ENCODE results near the gene FBXL20.
"Not testable (repeated sequence)": the region's sequence is repeated elsewhere in the genome, so short reads cannot be mapped to it uniquely, and the experiment has no call there.

The FBXL20 gene, protein sequence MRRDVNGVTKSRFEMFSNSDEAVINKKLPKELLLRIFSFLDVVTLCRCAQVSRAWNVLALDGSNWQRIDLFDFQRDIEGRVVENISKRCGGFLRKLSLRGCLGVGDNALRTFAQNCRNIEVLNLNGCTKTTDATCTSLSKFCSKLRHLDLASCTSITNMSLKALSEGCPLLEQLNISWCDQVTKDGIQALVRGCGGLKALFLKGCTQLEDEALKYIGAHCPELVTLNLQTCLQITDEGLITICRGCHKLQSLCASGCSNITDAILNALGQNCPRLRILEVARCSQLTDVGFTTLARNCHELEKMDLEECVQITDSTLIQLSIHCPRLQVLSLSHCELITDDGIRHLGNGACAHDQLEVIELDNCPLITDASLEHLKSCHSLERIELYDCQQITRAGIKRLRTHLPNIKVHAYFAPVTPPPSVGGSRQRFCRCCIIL

DNA sequence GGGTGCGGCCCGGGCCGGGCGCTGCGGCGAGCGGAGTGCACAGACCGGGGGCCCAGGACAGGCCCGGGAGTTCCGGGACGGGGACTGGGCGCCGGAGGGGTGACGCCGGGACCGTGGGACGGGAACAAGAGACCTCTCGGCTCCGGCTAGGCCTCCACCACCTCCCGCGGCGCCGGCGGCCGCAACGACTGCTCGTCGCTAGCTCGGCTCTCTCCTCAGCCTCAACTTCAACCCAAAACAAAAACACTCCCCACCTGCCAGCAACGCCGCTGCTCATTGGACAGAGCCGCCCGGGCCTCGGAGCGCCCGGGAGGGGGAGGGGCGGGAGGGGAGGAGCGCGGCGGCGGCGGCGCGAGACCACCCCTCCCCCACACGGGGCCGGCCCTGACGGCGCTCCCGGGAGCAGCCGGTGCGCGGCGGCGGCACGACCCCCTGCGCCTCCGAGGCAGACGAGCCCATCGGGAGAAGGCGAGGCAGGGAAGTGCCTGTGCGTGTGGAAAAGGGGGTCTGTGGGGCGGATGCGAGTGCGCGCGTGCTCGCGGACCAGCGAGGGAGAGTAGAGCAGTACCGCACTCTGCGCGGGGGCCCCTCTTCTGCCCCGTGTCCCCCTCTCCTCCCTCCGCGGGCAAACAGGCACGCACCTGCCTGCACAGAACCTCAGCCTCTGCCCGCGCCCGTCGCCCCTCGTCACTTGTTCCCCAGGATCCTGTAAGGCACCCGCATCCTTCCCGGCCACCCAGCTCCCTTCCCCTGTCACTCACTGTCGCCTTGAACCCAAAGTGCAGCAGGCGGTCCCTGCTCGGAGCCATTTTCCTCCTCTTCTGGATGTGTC, at the start of gene FBXL20:
Gene FBXL20, minus strand, starts transcription at position 215 of the 832 bp plus-strand sequence. CDS start 224 bp downstream, outside the sequence.
- peak; percentile 89 for DNase-seq (ENCODE audit: low read depth)

DNA sequence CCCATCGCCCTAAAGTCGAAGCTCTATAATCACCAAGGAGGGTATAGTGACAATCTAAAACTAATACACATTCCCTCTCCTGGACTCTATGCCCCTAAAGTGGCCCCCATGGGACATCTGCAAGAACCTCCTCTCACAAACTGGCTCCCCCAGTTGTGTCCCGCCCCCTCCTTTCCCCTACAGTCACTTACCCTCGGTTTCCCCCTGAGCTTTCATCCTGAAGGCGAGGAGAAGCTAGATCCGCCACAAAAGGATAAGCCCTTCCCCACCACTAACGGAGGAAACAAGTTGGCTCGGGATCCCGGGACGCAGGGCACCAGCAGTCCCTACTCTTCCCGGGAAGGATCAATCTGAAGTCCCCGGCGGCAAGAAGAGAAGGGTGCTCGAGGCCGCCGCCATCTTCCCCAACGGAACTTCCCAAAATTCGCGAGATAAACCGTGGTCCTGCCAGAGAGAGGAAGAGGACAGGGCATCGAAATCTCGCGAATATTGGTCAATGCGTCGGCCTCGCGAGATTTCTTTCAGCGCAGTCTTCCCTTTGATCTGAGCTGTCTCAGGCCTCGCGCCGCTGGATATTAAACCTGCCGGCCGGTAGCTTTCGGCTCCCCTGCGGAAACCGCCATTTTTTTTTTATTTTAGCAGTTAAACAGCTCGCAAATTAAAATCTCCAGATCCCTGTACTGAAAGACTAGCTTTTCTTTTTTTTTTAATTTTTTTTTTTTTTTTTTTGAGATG, 49.6 kb upstream of the FBXL20 start, which contains the start of gene MED1:
Gene MED1, minus strand, starts transcription at position 417 of the 735 bp plus-strand sequence. Its CDS starts 201 bp downstream, at position 216.
- DNase-seq (ENCODE audit: low read depth), result peak; percentile 83

DNA sequence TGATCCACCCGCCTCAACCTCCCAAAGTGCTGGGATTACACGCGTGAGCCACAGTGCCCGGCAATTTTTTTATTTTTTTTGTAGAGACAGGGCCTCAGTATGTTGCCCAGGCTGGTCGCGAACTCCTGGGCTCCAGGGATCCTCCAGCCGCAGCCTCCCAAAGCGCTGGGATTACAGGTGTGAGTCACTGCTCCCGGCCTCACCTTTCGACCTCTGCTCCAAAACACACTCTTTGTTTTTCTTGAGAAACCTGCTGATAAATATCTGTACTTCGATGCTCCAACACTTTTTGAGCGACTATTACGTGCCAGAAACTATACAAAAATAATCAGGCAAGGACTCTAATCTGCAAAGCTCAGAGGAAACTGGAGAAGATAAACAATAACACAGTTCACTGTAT, 48.6 kb upstream of the FBXL20 start:
- no peak for DNase-seq (ENCODE audit: low read depth)

DNA sequence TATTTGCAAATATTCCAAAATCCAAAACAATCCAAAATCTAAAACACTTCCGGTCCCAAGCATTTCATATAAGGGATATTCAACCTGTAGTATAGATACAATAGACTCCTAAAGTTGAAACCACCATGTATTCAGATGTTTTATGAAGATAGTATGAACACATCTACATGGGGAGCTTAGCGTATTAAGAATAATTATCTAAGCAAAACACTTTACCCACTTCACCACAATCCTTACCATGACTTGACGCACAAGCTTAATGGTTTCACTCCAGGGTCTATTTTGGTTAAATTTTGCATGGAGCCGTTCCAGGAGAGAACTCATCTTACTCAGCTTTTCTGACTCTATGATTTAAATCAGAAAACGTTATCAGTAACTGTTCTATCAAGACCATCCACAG, 46.1 kb upstream of the FBXL20 start:
- no peak for DNase-seq (ENCODE audit: low read depth)

DNA sequence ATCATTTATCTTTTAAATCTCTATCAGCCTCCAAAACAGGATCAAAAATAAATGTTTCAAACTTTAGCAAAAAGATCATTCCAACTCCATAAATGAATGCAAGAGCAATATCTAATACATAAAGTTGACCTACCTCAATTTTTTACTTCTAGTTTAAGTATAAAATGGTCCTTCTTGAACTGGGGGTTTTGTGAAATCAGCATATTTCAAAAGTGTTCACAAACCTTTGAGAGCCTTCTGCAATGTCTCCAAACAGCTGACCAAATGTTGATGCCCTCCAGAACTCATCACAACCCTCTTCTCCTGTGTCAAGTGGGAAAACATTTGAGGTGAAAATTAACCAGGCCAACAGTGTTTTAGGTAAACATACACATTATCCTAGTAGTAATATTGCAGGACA, 41.9 kb upstream of the FBXL20 start:
- no peak for DNase-seq (ENCODE audit: low read depth)

DNA sequence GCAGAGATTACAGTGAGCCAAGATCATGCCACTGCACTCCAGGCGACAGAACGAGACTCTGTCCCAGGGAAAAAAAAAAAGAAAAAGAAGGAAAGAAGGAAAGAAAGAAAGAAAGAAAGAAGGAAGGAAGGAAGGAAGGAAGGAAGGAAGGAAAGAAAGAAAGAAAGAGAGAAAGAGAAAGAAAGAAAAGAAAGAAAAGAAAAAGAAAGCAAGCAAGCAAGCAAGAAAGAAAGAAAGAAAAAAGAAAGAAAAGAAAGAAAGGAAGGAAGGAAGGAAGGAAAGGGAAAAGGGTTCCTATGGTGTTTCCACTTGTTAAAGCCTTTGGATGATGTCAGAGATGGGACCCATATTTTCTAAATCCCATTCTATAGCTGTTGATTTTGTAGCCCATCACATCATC, 38.4 kb upstream of the FBXL20 start:
- not testable (repeated sequence) for DNase-seq (ENCODE audit: low read depth)

DNA sequence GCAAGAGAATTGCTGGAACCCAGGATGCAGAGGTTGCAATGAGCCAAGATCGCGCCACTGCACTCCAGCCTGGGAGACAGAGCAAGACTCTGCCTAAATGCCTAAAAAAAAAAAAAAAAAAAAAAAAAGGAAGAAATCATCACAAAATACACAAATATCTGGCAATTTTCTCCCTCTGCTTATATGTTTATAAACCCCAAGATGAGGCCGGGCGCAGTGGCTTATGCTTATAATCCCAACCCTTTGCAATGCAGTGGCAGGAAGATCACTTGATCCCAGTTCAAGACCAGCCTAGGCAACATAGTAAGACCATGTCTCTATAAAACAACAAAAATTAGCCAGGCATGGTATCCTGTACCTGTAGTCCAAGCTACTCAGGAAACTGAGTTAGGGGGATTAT, 28.2 kb upstream of the FBXL20 start:
- DNase-seq (ENCODE audit: low read depth), result no peak

DNA sequence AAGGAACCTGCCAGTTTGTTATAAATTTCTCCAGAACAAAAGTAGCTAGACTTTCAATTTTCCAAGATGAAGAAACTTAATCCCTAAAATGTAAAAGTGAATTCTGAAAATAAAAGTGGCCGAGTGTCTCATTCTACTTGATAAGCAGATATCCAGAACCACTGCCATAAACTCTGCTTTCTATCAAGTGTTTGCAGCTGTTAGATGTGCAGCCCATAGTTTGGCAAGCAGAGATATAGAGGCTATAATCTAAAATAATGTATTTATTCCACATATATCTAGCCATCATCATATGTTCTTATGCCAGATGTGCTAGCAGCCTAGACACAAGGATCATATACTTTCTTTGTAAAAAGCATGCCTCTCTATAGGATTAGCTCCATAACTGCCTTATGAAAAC, 14.7 kb upstream of the FBXL20 start:
- DNase-seq (ENCODE audit: low read depth), result no peak

DNA sequence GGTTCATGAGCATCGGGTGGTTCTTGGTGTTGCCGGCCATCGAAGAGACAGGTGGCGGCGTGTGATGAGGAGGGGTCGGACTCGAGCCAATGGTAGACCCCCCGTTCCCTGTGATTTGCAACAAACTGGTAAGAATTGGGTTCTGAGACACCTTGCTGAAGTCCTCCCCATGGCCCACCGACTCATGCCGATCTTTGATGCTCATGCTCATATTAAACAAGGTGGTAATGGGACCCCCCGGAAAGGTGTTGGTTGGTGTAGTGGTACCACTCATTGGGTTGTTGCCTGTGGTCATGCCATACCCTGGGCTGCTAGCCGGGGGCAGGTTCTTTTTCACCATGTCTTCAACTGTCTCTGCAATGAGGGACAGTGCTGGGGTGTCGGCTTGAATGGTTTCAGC, 8.9 kb upstream of the FBXL20 start:
- no peak for DNase-seq (ENCODE audit: low read depth)

DNA sequence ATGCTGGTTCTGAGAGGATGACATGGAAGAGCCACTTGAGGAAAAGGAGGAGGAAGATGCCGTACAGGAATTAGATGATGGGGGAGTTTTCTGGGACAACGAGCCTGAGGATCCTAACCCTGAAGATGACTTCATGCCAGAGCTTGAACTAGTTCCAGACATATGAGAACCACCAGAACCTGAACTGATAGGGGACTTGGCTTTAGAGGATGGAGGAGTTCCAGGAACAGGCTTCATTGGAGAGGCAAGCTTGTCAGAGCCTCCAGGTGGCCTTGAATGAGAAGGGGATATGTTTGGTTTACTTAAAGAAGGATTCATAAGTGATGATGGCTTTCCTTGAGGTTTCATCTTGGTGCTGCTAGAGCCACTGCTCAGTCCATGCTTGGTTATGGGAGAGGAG, 6.9 kb upstream of the FBXL20 start:
- DNase-seq (ENCODE audit: low read depth), result no peak

DNA sequence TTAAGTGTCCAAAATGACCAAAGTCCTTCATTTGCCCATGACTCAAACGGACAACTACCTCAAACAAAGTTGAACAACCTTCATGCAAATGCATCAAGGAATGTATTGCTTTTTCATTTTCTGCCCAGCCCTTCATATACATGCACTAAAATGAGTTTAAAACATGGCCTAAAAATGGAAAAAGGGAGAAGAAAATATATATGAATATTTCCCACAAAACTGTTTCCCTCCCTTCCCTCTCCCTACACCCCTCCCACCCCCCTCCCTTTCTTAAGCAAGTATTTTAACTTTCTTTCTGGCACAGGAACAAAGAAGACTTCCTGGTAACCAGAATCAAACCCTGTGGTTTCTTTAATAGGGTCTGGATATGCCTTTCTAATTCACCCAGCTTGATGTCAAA, 5.5 kb upstream of the FBXL20 start:
- no peak for DNase-seq (ENCODE audit: low read depth)

DNA sequence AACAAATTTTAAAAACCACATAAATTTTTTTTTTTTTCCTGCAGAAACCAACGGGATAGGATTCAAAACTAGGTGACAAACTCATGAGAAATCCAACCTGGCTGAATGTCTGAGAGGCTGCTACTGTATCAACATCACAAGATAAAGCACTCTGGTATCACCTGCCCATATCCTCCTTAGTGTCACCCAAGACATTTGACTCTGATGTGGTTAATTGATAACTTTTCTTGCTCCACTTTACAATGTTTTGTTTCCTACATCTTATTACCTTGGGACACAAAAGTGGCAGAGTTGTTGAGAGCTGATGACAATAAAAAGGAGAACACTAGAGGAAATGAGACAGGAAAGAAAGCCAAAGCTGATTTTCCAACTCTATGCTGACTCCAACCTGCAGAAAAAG, 4.0 kb upstream of the FBXL20 start:
- DNase-seq (ENCODE audit: low read depth), result no peak

DNA sequence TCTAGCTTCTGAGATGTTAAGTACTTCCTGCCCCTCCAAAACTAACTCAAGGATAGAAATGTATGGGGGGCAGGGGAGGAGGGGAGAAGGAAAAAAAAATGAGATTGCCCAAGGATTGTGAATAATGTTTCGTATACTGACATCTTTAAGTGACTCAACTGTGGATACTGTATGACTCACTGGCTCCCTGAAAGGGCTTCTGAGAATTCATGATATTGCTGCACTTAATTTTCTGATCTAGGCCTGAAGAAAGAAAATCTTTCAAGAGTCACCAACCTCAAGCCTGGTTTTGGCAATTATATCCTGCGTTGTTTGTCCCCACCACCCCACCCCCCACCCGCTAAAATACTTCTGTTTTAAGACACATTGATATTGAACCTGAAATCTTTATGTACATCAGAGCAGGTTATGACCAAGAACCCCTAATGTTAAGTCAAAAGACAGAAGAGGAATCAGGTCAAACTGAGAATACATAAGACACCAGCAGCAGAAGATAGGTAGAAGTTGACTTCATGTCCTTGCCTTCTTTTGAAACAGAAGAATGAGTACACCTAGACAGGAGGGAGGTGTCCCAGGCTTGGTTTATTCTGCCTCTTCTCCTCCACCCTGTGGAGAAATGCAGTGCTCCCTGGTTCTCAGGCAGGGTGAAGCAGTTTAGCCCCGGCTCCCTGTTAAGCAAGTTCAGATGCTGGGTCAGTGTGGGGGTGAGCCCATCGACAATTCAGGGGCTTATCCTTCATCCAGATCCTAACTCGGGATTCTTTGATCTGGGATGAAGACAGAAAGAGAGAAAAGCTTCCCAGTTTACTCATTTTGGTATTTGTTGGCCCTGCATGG, 3.3 kb upstream of the FBXL20 start:
- no peak for DNase-seq (ENCODE audit: low read depth)

DNA sequence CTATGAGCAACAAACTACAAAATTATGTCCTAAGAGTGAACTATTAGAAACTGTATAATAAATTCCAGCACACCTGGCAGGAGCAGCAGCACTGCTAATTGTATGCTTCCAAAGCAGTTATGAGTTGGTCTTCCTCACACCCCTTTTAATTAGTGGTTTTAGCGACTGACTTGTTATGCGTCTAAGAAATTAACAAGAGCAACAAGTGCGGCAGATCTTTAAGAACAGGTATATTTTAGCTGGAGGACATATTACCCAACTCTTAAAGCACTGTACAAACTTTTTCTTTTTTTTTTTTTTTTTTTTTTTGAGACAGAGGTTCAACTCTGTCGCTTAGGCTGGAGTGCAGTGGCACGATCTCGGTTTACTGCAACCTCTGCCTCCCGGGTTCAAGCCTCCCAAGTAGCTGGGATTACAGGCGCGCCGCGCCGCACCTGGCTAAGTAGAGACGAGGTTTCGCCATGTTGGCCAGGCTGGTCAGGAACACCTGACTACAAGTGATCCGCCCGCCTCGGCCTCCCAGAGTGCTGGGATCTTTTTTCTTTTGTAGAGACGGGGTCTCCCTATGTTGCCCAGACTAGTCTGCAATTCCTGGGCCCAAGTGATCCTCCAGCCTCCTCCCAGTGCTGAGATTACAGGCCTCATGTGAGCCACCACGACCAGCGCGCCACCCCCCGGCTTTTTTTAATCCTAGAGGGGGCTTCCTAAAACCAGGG, 1.6 kb upstream of the FBXL20 start:
- no peak for DNase-seq (ENCODE audit: low read depth)

DNA sequence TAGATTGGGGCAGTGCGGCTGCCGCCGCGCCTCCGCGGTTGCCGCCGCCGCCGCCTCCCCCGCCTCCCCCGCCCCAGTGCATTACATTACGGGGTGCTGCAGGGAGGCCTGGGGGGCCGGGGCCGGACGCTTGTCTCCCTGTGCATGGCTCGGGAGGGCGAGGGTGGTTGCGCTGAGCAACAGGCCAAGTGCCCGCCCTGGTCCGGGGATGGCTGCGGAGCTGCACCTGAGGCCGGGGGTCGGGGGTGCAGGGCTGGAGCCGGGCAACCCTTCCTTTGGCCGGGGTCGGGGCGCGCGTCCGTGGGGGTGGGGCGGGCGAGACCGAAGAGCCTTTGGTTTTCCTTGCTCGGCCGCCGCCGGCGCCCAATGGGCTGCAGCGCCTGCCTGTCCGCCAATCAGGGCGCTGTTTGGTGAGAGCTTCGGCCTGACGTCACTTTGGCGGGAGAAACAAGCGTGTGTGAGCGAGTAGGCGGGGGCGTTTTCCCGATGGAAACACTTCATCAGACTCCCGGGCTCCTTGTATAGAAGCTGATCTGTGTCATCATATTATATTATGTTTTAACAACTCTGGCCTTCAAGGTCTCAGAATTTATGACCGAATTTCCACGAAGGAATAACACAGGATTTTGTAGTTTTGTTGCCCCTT, 941 bp upstream of the FBXL20 start:
- peak; percentile 78 for DNase-seq (ENCODE audit: low read depth)

DNA sequence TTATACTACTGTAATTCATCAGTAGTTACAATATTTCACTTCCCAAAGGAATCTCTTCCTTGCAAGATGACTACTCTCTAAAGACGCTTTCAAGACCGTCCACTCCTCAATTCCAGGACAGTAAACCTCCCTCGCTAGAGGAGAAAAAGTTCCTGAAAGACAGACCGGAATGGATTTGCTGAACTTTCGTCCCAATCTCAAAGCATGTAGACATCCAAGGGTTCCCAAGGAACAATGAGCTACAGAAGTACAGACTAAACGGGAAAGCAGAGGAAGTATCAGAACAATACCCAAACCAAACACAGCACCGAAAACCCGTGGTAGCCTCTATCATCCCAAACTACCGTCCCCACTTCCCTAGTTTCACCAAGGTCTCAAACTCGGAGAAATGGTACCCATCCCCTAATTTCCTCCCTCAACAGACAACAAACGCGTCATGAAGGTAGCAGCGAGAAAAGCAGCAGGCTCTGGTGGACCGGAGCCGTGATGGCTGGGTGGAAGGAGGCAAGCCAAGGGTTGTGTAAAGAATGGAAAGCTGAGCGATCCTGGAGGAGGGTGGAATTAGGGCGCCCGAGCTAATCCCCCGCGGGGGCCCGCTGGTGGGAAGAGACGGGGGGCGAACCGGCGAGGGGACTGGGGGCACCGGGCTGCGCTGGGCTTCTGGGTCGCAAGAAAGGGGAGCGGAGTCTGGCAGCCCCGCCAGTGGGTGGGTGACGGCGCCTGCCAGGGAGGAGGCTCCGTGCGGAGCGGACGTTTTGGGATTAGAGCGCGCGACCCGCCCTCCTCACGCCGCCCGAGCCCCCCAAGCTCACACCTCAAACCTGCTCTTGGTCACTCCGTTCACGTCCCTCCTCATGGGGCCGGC, 647 bp downstream of the FBXL20 start:
- DNase-seq (ENCODE audit: low read depth), result no peak

DNA sequence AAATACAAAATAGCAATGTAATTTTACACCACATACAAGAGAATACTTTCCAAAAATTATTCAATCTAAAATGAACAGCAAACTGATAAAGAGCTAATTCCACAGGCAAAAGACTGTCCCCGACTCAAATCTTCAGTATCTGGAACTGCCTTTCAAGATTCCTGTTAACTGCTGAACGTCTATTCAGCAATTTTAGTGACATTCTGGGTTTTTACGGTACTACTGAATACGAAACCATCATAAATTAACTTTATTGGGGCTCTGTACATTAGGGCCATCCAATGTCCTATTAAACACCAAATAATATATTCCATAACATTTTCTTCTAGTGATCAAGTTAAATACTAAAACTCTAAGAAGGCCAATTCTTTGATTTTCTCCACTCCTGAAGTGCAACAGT, 1.6 kb downstream of the FBXL20 start:
- no peak for DNase-seq (ENCODE audit: low read depth)

DNA sequence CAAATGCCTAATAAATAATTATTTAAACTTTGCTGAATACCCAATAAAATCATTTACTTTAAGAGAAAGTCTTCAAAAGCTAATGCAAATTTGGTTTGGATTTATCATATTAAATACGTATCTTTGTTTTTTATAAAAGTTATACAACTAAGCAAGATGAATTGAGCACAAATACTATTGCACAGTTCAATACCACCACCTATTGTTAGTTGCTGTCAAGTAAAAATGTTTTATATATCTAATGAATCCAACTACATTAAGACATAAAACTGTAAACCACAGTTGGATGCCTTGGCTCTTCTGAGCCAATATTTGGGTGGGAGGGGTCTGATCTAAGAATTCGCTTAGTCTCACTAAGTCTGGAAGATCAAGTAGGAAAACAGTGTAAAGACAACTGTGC, 7.7 kb downstream of the FBXL20 start:
- no peak for DNase-seq (ENCODE audit: low read depth)

DNA sequence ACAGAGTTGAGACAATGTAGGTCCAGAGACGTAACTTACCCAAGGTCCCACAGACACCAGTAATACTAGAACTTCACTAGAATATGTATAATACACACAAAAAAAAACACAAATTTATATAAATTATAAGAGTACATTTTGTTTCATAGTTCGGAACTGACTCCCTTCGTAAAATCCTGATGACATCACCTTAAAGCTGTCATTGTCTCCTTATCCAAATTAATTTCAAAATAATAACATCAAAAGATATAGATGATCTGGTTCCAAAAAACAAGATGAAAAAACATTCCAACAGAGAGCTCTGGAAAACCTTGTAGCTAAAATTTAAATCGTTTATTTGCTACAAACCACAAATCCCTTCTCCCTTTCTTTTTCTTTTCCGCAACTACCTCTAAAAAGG, 10.0 kb downstream of the FBXL20 start:
- no peak for DNase-seq (ENCODE audit: low read depth)
